ENCODE data around the gene ASRGL1. TPM values are rescaled to one million over a fixed set of nuclear protein-coding genes. Genes with fewer than 3 reads are reported as not detected.
A peak's percentile ranks its signal among the peaks of the same experiment; 100 is the strongest.

Gene ASRGL1
- polyA plus RNA-seq, 5 donors = 1.9 to 3.3 (median 2.4) TPM

GRCh38 chr11:62392506-62392905, 55.3 kb downstream of the ASRGL1 start:
- DNase-seq = no peak

GRCh38 chr11:62393061-62393611, 55.9 kb downstream of the ASRGL1 start:
- no peak for DNase-seq

DNA sequence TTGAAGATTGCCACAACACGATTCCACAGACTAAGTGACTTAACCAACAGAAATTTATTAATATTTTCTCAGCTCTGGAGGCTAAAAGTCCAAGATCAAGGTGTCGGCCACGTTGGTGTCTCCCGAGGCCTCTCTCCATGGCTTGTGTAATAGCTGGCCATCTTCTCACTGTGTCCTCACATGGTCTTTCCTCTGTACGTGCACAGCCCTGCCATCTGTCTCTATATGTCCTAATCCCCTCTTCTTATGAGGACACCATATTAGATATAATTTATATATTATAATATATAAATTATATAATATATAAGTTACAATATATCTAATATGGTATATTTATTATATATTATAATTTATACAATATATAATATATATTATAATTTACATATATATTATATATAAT, 56.5 kb downstream of the ASRGL1 start:
- no peak for DNase-seq

DNA sequence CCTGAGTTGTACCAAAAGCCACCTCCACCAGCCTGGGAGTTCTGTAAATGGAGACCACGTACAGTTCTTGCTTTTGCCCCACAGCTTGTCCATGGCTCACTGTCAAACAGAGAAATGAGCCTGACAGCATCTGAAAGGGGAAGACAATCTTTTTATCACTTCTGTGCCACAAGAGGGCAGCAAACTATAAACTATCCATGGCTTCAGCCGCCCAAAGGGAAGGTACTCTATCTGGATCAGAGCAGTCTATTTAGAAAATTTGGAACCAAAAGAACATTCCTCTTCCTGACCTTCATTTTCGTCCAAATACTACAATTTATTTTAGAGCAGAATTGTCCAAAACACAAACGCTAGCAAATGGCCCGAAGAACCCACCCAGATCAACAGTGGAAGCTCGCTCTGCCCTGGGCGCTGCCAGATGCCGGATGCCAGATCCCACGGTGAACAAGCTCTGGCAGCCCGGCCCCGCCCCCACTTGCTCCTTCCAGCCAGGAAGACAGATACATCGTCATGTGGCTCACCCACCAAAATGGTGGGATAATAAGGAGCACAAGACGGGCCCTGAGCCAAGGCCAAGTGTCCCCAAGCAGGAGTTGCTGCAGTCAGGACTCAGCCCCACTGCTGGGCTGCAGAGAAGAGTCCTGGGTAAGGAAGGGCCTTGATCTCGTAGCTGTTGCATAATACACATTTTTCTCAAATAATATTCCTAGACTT, 57.7 kb downstream of the ASRGL1 start:
- peak; percentile 81 to 87 for DNase-seq

DNA sequence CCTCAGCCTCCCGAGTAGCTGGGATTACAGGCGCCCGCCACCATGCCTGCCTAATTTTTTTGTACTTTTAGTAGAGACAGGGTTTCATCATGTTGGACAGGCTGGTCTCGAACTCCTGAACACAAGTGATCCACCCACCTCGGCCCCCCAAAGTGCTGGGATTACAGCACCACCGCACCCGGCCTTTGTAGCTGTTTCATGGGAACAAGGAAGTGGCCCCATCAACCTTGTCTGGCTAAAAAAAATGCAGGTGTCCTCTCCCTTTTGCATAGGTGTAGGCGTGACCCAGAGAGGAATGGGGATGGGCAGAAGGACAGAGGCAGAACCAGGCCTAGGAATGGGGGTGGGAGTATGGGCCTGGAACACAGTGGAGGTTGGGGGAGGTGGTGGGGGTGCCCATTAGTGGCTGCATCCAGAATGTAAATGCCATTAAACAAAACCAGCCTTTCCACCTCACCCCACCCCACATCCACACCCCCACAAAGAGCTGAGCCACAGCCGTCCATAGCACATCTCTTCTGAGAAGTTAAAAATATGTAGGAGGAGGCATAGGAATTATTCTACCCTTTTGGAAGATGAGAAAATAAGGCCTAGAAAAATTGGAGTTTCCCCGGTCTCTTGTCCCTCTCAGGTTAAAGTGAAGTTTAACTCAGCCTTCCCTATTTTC, 58.8 kb downstream of the ASRGL1 start:
- no peak for DNase-seq

DNA sequence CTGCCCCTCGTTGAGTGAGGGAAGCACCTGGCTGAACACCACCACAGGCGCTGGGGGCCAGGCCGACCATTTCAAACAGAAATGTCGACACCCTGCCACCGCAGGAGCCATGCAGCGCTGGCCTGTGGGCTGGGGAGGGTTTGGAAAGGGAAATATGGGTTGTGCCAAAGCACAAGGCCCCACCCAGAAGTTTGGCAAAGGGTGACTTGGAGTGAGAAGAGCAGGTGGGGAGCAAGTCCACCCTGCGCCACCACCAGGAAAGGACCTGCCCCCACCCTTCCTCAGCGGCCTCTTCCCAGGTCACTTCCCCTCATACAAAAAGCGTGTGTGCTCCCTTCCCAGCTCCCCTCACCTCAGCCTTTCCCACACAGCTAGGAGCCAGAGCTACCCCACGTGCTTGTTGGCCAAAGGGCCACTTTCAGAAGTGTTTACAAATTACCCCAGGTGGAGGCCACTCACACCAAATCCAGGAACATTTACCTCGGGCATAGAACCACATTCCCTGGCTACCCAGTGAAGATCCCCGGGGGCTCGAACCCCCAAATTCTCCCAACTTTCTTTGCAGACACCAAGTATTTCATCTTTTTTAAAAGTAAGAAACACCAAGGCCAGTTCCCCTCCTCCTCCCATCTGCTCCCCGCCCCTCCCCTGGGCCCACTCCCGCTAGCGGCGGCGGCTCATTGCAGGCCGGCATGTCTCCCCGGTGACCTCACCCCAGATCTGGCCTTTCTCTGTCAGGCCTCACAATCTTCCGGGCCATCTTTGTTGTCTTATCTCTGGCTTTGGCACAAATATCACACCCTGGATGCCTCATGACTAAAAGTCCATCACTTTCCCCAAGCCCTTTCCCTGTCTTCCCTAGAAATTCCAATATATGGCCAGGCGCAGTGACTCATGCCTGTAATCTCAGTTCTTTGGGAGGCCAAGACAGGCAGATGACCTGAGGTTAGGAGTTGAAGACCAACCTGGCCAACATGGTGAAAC, 61.1 kb downstream of the ASRGL1 start:
- DNase-seq = no peak

GRCh38 chr11:62399172-62399877, 62.1 kb downstream of the ASRGL1 start:
- DNase-seq = no peak

- DNase-seq = peak in 1 of 2 donors; percentile 50
Observed at GRCh38 chr11:62399878-62400266, 62.6 kb downstream of the ASRGL1 start.

GRCh38 chr11:62400281-62400680, 63.0 kb downstream of the ASRGL1 start:
- no peak for DNase-seq

GRCh38 chr11:62400760-62401159, 63.5 kb downstream of the ASRGL1 start:
- peak; percentile 85 to 88 for DNase-seq

- DNase-seq = no peak
Observed at GRCh38 chr11:62401356-62401755, 64.1 kb downstream of the ASRGL1 start.

- no peak for DNase-seq
Observed at GRCh38 chr11:62401811-62402210, 64.6 kb downstream of the ASRGL1 start.

- no peak for DNase-seq
Observed at GRCh38 chr11:62402226-62402959, 65.1 kb downstream of the ASRGL1 start.

- no peak for DNase-seq
Observed at GRCh38 chr11:62402960-62403730, 65.9 kb downstream of the ASRGL1 start.

DNA sequence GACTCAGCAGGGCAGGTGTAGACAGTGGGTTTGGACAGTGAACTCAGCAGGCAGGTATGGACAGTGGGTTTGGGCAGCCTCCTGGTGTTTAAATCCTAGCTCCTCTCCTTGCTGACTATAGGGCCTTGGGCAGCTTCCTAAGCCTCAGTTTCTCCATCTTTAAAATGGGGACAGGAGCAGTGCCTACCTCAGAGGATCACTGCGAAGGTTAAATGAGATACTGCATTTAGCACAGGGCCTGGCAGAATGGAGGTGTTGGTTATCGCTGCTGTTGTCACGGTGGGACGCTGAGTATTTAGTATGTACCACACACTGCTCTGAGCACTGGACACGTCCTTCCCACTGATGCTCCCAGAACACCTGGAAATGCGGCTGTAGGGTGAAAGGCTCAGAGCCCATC, 67.2 kb downstream of the ASRGL1 start:
- no peak for DNase-seq

- no peak for DNase-seq
Observed at GRCh38 chr11:62404901-62405300, 67.7 kb downstream of the ASRGL1 start.

- no peak for DNase-seq
Observed at GRCh38 chr11:62406034-62406433, 68.8 kb downstream of the ASRGL1 start.

GRCh38 chr11:62409831-62410230, 72.6 kb downstream of the ASRGL1 start:
- no peak for DNase-seq

DNA sequence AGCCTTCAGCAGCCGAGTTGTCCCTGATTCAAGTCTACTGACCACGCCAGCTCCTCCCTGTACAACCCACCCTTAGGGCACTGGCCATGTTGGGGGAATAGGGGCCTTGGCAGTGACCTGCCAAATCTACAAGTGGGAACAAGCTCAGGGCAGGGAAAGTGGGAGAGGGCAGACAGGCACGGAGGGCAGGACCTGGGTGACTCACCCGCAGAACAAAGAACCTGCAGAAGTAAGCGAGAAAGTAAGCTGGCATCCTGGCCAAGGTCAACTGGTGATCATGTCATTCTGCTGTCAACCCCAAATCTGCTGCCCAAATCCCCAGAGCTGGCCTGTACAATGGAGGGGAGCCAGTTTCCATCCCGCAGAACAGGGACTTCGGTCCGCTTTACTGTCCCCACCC, 73.7 kb downstream of the ASRGL1 start:
- no peak for DNase-seq

GRCh38 chr11:62411524-62411923, 74.3 kb downstream of the ASRGL1 start:
- DNase-seq = no peak
